ENCODE measurements around the gene GRAMD4.

Gene GRAMD4, protein sequence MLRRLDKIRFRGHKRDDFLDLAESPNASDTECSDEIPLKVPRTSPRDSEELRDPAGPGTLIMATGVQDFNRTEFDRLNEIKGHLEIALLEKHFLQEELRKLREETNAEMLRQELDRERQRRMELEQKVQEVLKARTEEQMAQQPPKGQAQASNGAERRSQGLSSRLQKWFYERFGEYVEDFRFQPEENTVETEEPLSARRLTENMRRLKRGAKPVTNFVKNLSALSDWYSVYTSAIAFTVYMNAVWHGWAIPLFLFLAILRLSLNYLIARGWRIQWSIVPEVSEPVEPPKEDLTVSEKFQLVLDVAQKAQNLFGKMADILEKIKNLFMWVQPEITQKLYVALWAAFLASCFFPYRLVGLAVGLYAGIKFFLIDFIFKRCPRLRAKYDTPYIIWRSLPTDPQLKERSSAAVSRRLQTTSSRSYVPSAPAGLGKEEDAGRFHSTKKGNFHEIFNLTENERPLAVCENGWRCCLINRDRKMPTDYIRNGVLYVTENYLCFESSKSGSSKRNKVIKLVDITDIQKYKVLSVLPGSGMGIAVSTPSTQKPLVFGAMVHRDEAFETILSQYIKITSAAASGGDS

GRCh38 chr22:46619830-46620501 is at the start of gene GRAMD4:
Gene GRAMD4 (plus strand): TSS chr22:46620386. CDS start chr22:46626800, 6,414 bp downstream.
- no peak within 1 kb of the TSS for H3K27ac ChIP-seq
- TF ChIP-seq, protein P1, sequence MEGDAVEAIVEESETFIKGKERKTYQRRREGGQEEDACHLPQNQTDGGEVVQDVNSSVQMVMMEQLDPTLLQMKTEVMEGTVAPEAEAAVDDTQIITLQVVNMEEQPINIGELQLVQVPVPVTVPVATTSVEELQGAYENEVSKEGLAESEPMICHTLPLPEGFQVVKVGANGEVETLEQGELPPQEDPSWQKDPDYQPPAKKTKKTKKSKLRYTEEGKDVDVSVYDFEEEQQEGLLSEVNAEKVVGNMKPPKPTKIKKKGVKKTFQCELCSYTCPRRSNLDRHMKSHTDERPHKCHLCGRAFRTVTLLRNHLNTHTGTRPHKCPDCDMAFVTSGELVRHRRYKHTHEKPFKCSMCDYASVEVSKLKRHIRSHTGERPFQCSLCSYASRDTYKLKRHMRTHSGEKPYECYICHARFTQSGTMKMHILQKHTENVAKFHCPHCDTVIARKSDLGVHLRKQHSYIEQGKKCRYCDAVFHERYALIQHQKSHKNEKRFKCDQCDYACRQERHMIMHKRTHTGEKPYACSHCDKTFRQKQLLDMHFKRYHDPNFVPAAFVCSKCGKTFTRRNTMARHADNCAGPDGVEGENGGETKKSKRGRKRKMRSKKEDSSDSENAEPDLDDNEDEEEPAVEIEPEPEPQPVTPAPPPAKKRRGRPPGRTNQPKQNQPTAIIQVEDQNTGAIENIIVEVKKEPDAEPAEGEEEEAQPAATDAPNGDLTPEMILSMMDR (conservative IDR thresholded peaks at IDR 0.05), result no peak

DNA sequence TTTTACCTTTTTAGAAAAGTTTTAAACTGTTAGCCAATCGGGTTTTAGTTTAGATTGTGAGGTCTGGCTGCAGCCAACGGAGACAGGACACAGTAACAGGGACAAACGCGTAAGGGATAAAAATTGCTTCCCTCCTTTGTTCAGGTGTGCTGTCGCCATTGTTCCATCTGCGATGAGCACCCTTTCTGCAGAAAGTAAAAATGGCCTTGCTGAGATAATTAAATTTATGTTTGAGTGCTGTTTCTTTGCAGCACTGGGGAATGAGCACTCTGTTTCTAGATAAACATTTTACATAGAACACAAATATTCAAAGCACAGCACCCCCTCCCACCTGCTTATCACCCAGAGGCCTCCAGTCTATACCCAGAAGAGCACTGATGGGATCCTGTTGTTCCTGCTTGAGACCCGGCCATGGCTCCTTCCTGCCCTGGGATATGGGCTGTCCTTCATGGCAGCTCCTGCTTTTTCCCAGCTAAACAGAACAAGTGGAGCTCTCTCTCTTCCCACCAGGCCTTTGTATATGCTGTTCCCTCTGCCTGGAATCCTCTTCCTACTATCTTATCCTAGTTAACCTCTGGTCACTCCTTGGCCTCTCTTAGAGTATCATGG is 48.4 kb upstream of the GRAMD4 start:
- no peak overlapping the region for H3K27ac ChIP-seq
- TF ChIP-seq, protein P1 (conservative IDR thresholded peaks at IDR 0.05), result no peak

DNA sequence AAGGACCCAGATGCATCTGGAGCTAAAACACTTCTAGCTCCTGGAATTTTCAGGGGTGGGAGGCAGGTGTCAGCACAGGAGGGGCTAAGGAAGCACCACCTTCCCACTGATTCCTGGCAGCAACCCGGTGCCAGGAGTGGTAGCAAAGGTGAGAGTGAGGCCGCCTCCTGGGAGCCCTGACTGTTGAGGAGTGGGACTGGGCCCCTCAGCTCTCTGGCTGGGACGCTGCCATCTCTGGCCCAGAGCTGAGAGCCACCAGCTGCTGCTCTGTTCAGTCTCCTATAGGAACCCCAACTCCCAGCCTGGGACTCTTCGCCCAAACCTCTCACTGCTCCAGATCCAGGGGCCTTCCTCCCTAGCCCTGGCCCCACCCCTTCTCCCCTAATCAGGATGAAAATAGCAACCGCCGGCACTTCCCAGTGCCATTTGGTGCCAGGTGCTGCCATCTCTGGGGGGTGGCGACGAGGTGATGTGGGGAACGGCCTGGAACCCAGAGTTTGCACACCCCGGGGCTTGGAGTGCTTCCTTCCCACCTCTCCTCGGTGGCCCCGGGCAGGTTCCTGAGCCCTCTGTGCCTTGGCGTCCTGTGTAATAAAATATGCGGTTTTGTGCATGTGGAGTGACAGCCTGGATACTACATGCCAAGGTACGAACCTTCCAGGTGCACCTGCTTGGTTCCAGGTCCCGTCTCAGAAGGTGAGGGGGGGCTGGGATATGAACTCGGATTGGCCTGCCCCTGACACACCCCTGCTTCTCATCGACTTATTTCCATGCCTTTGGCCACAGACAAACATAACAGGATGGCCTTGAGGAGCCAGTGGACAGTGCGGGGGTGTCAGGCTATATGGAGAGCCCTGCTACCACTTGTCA is 47.0 kb upstream of the GRAMD4 start:
- no peak overlapping the region for H3K27ac ChIP-seq
- TF ChIP-seq, protein P1 (conservative IDR thresholded peaks at IDR 0.05), result no peak

GRCh38 chr22:46573781-46574437 is 46.3 kb upstream of the GRAMD4 start:
- no peak overlapping the region for H3K27ac ChIP-seq
- TF ChIP-seq, protein P1 (conservative IDR thresholded peaks at IDR 0.05), result no peak

DNA sequence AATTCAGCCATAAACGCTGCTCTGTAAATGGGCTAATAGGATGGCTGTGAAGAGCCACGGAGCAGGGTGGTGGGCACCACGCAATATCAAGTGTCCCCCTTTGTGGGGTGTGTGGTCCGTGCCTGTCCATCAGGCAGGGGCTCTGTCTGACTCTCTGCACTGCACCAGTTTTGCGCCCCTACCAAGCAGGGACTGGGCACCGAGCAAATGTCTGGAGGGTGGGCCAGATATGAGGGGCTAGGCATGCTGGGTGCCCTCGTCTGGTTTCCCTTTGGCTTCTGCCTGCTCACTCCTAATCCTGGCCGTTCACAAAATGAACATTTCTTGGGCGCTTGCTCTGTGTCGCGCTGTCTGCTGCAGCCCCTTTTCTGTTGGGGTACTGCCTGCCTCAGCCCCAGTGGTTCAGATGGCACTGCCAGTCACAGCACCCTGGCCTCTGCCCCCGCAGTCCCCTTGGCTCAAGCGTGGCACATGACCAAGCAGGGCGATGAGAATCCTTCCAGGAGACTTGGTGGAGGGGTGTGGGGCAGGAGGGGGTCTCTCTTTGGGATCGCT is 45.7 kb upstream of the GRAMD4 start:
- TF ChIP-seq, protein P1 (conservative IDR thresholded peaks at IDR 0.05), result no peak
- no peak overlapping the region for H3K27ac ChIP-seq

Data from VCaP (cell line).